ENCODE results near the gene ZNF608. TPM values are rescaled to one million over a fixed set of nuclear protein-coding genes. Genes with fewer than 3 reads are reported as not detected.

ZNF608 gene
- polyA plus RNA-seq, 1 donor (not counting 4 experiments of a cell fraction or from before 2014, with no cell fraction given), result 1.1 TPM

- no peak overlapping the region for H2AFZ ChIP-seq (ENCODE audit: control insufficient read depth, low read length)
- H3K9me3 ChIP-seq (ENCODE audit: control insufficient read depth, low read depth, low read length), result no peaks in the 10 kb centered on the region
- no peaks in the 10 kb centered on the region for H3K79me2 ChIP-seq (ENCODE audit: control insufficient read depth, insufficient read depth, low read length)
- no peak for TF ChIP-seq CTCF (optimal IDR thresholded peaks at IDR 0.05 in 1 of 3, IDR thresholded peaks at IDR 0.05 in 1 of 3, conservative IDR thresholded peaks at IDR 0.05 in 1 of 3; ENCODE audit: extremely low read depth in 1 of 3, insufficient read depth in 2 of 3, low read length in 3 of 3)
- no peak for TF ChIP-seq EZH2 (IDR thresholded peaks at IDR 0.05; ENCODE audit: low read length)
- no peak for DNase-seq (ENCODE audit: low read depth, low spot score)
- H3K4me2 ChIP-seq (ENCODE audit: control insufficient read depth, extremely low read depth, insufficient read depth, low read depth, low read length), result no peak overlapping the region
- no peak for FAIRE-seq
- no peak overlapping the region for H3K9ac ChIP-seq (ENCODE audit: control insufficient read depth, extremely low read depth, insufficient read depth, low read length)
- H3K4me1 ChIP-seq (ENCODE audit: control insufficient read depth, extremely low read depth, insufficient read depth, low read length), result no peaks in the 10 kb centered on the region
- H3K4me3 ChIP-seq (ENCODE audit: control insufficient read depth in 2 of 3, extremely low read depth in 1 of 3, insufficient read depth in 2 of 3, low read depth in 1 of 3, low read length in 3 of 3), result no peak overlapping the region
- no peaks in the 10 kb centered on the region for H3K27me3 ChIP-seq (ENCODE audit: control insufficient read depth, extremely low read depth, insufficient read depth, low read length)
- no peaks in the 10 kb centered on the region for H3K9me1 ChIP-seq (ENCODE audit: control insufficient read depth, extremely low read depth, insufficient read depth, low read length)
- H3K27ac ChIP-seq (ENCODE audit: control insufficient read depth, insufficient read depth, low read length), result no peak overlapping the region
- H4K20me1 ChIP-seq (ENCODE audit: control insufficient read depth, extremely low read depth, insufficient read depth, low read length), result no peaks in the 10 kb centered on the region
- no peaks in the 10 kb centered on the region for H3K36me3 ChIP-seq (ENCODE audit: control insufficient read depth in 2 of 2, extremely low read depth in 1 of 2, insufficient read depth in 2 of 2, low read length in 2 of 2)
- dilution Hi-C loops (cut with MboI; ENCODE audit: extremely low pct_ligation_motif_present, low sequenced_read_pairs), result no loop called here
These were observed 21.4 kb downstream of the ZNF608 start for GRCh38 chr5:124725040-124725434.

GRCh38 chr5:124724357-124725039 is 21.9 kb downstream of the ZNF608 start:
- Histone ChIP-seq H3K4me3 (ENCODE audit: control insufficient read depth in 2 of 3, extremely low read depth in 1 of 3, insufficient read depth in 2 of 3, low read depth in 1 of 3, low read length in 3 of 3) (no peak overlapping the region), H3K4me1 (ENCODE audit: control insufficient read depth, extremely low read depth, insufficient read depth, low read length) (no peaks in the 10 kb centered on the region), H3K9me3 (ENCODE audit: control insufficient read depth, low read depth, low read length) (no peaks in the 10 kb centered on the region), H3K27ac (ENCODE audit: control insufficient read depth, insufficient read depth, low read length) (no peak overlapping the region), H3K9ac (ENCODE audit: control insufficient read depth, extremely low read depth, insufficient read depth, low read length) (no peak overlapping the region), H3K36me3 (ENCODE audit: control insufficient read depth in 2 of 2, extremely low read depth in 1 of 2, insufficient read depth in 2 of 2, low read length in 2 of 2) (no peaks in the 10 kb centered on the region), H2AFZ (ENCODE audit: control insufficient read depth, low read length) (no peak overlapping the region), H3K9me1 (ENCODE audit: control insufficient read depth, extremely low read depth, insufficient read depth, low read length) (no peaks in the 10 kb centered on the region), H3K79me2 (ENCODE audit: control insufficient read depth, insufficient read depth, low read length) (no peaks in the 10 kb centered on the region), H3K4me2 (ENCODE audit: control insufficient read depth, extremely low read depth, insufficient read depth, low read depth, low read length) (no peak overlapping the region), H4K20me1 (ENCODE audit: control insufficient read depth, extremely low read depth, insufficient read depth, low read length) (no peaks in the 10 kb centered on the region), H3K27me3 (ENCODE audit: control insufficient read depth, extremely low read depth, insufficient read depth, low read length) (no peaks in the 10 kb centered on the region)
- no peak for FAIRE-seq
- dilution Hi-C loops (cut with MboI; ENCODE audit: extremely low pct_ligation_motif_present, low sequenced_read_pairs), result no loop called here
- DNase-seq (ENCODE audit: low read depth, low spot score), result no peak
- no peak for TF ChIP-seq EZH2 (IDR thresholded peaks at IDR 0.05; ENCODE audit: low read length)
- TF ChIP-seq CTCF (optimal IDR thresholded peaks at IDR 0.05 in 1 of 3, IDR thresholded peaks at IDR 0.05 in 1 of 3, conservative IDR thresholded peaks at IDR 0.05 in 1 of 3; ENCODE audit: extremely low read depth in 1 of 3, insufficient read depth in 2 of 3, low read length in 3 of 3), result no peak
